ENCODE results near the gene CSGALNACT2. TPM values are rescaled to one million over a fixed set of nuclear protein-coding genes. Genes with fewer than 3 reads are reported as not detected.

Gene CSGALNACT2
- total and polyA plus RNA-seq, 12 donors = 4.6 to 12.9 (median 9.6) TPM

- TF ChIP-seq, protein P1, sequence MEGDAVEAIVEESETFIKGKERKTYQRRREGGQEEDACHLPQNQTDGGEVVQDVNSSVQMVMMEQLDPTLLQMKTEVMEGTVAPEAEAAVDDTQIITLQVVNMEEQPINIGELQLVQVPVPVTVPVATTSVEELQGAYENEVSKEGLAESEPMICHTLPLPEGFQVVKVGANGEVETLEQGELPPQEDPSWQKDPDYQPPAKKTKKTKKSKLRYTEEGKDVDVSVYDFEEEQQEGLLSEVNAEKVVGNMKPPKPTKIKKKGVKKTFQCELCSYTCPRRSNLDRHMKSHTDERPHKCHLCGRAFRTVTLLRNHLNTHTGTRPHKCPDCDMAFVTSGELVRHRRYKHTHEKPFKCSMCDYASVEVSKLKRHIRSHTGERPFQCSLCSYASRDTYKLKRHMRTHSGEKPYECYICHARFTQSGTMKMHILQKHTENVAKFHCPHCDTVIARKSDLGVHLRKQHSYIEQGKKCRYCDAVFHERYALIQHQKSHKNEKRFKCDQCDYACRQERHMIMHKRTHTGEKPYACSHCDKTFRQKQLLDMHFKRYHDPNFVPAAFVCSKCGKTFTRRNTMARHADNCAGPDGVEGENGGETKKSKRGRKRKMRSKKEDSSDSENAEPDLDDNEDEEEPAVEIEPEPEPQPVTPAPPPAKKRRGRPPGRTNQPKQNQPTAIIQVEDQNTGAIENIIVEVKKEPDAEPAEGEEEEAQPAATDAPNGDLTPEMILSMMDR (IDR thresholded peaks at IDR 0.05) = no peak
- intact Hi-C loops (cut with DNase I) = no loop called here
- WGBS, 2 donors = 88 to 93% methylated on average over 6 of the region's 6 CpGs
These were observed 14.1 kb upstream of the CSGALNACT2 start for GRCh38 chr10:43124094-43124521.

GRCh38 chr10:43124574-43125273 is 13.5 kb upstream of the CSGALNACT2 start:
- Histone ChIP-seq H3K36me3 (no peaks in the 10 kb centered on the region), H3K4me1 (peaks cover 0 to 48% (median 12%) of the 10 kb centered on the region in 9 donors), H3K27me3 (no peaks in the 10 kb centered on the region), H3K4me3 (no peak overlapping the region), H3K27ac (no peak overlapping the region), H3K9me3 (no peaks in the 10 kb centered on the region)
- TF ChIP-seq, protein P1 (IDR thresholded peaks at IDR 0.05) = no peak
- intact Hi-C loops (cut with DNase I) = no loop called here
- 86 to 90% methylated on average over 9 of the region's 9 CpGs for WGBS, 2 donors
- ATAC-seq (no peak), DNase-seq (no peak)

More at GRCh38 chr10:43124094-43124521, 14.1 kb upstream of the CSGALNACT2 start:
- Histone ChIP-seq H3K27ac (no peak overlapping the region), H3K4me3 (no peak overlapping the region), H3K36me3 (no peaks in the 10 kb centered on the region), H3K27me3 (no peaks in the 10 kb centered on the region), H3K4me1 (peaks cover 0 to 43% (median 12%) of the 10 kb centered on the region in 9 donors), H3K9me3 (no peaks in the 10 kb centered on the region)
- DNase-seq = no peak
- ATAC-seq = no peak

DNA sequence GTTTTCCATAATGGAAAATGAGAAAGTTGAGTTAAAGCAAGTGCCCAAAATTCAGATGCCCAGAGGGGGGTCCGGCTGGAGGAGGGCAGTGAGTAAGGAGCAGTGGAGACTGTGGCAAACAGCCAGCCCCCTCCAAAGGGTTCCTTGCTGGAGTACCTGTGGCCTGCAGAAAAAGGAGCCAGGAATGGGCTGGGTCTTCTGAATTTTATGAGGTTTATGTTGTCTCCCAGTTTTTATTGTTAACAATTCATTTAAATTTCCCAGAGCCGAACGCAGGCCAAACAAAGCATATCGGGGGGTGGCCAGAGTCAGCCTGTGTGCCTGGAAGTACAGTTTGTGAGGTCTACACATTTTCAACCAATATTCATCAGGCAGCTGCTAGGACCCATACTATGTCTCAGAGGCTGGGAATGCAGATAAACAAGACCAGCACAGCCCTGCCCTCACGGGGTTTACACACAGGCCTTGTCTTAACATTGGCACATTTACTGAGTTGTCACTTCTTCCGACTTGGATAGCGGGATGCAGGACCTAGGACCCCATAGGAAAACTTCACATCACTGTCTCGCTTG is 12.9 kb upstream of the CSGALNACT2 start:
- DNase-seq = no peak
- Histone ChIP-seq H3K27me3 (no peaks in the 10 kb centered on the region), H3K4me1 (peaks cover 0 to 49% (median 12%) of the 10 kb centered on the region in 9 donors), H3K36me3 (no peaks in the 10 kb centered on the region), H3K27ac (no peak overlapping the region), H3K4me3 (no peak overlapping the region), H3K9me3 (no peaks in the 10 kb centered on the region)
- no peak for ATAC-seq
- intact Hi-C loops (cut with DNase I) = no loop called here
- TF ChIP-seq, protein P1 (IDR thresholded peaks at IDR 0.05) = no peak
- WGBS, 2 donors = 94 to 97% methylated on average over 8 of the region's 8 CpGs

DNA sequence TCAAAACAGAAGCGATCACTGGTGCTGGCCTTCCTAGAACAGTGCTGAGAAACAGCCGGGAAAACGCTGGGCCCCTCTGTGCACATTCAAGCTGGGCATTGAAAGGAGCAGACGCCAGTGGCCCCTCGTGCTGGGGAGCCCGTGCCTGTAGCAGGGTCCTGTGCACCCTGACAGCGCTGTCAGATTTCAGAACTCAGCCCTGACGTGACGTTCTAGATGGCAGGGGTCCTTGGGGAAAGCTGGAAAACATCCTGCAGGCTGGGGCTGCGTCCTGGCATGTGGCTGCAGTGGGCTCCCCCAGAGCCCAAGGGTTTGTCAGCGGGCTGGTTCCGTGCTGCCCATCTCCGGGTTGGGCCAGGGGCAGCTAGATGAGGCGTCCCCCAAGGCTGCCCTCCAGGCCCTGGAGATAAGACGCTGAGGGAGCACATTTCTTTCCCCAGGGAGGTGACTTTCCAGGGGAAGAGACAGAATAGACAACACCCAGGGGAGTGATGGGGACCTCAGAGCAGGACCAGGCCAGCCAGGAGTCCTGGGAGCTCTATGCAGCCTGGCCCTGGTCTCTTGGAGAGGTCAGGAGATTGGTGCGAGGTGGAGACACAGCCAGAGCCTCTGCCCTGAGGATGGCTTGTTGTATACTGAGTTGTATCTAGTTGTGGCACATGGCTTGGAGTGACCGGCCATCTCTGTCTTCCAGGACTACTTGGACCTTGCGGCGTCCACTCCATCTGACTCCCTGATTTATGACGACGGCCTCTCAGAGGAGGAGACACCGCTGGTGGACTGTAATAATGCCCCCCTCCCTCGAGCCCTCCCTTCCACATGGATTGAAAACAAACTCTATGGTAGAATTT is 12.1 kb upstream of the CSGALNACT2 start:
- peak overlapping the region in 1 of 10 donors; percentile 51 for H3K27ac ChIP-seq
- H3K27me3 ChIP-seq = no peaks in the 10 kb centered on the region
- intact Hi-C loops (cut with DNase I) = no loop called here
- H3K9me3 ChIP-seq = no peaks in the 10 kb centered on the region
- H3K4me1 ChIP-seq = peaks cover 0 to 42% (median 7%) of the 10 kb centered on the region in 9 donors
- DNase-seq (peak in 1 of 2 donors; percentile 1), ATAC-seq (no peak)
- no peak overlapping the region for H3K4me3 ChIP-seq
- WGBS, 2 donors = 86% methylated on average over 23 of the region's 23 CpGs
- H3K36me3 ChIP-seq = no peaks in the 10 kb centered on the region
- TF ChIP-seq, protein P1 (IDR thresholded peaks at IDR 0.05) = no peak

All from heart right ventricle (tissue), 16 donors.